Measurements from ENCODE around the gene MPRIP. TPM values are rescaled to one million over a fixed set of nuclear protein-coding genes. Genes with fewer than 3 reads are reported as not detected.
"Not testable (repeated sequence)": the region's sequence is repeated elsewhere in the genome, so short reads cannot be mapped to it uniquely, and the experiment has no call there.

The MPRIP gene
- total RNA-seq, 1 experiment from 2014 or later = 284 TPM

DNA sequence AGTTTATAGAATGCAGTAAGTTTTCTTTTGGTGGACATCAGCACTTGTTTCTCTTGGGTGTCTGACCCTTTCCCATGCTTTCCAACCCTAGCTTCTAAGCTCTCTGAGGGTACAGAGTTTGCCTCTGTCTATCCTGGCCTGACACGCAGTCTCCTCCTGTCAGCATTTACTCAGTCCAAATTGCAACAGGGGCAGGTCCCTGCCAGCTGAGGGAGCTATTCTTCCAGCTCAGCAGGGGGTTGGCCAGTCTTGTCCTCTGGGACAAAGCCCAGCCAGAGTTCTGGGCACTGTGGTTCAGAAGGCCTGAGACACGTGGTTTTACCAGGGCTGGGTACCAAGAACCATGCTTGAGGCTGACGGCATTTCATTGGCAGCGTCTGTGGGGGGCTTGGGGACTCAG, 32.3 kb upstream of the MPRIP start:
- TF ChIP-seq, protein P1, sequence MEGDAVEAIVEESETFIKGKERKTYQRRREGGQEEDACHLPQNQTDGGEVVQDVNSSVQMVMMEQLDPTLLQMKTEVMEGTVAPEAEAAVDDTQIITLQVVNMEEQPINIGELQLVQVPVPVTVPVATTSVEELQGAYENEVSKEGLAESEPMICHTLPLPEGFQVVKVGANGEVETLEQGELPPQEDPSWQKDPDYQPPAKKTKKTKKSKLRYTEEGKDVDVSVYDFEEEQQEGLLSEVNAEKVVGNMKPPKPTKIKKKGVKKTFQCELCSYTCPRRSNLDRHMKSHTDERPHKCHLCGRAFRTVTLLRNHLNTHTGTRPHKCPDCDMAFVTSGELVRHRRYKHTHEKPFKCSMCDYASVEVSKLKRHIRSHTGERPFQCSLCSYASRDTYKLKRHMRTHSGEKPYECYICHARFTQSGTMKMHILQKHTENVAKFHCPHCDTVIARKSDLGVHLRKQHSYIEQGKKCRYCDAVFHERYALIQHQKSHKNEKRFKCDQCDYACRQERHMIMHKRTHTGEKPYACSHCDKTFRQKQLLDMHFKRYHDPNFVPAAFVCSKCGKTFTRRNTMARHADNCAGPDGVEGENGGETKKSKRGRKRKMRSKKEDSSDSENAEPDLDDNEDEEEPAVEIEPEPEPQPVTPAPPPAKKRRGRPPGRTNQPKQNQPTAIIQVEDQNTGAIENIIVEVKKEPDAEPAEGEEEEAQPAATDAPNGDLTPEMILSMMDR (IDR thresholded peaks at IDR 0.05; ENCODE audit: insufficient read depth in 1 of 2, low read depth in 1 of 2, low read length in 1 of 2, severe bottlenecking in 1 of 2, unreplicated experiment in 1 of 2) = peak in 1 of 2 experiments; percentile 28
- H3K27me3 ChIP-seq (replicated peaks; ENCODE audit: control insufficient read depth, insufficient read depth, low read length); H3K4me3 Mint-ChIP-seq (ENCODE audit: unreplicated experiment); H3K4me1 ChIP-seq; DNase-seq; H3K36me3 ChIP-seq (ENCODE audit: control insufficient read depth, insufficient read depth, low read length); H3K9me3 ChIP-seq; H3K36me3 Mint-ChIP-seq (ENCODE audit: insufficient read depth, unreplicated experiment); H3K4me3 ChIP-seq (ENCODE audit: low read depth, low read length); BruUV-seq (replicated peaks); POLR2A ChIA-PET; H3K27me3 Mint-ChIP-seq (ENCODE audit: insufficient read depth, unreplicated experiment); CTCF ChIA-PET; H3K9me3 Mint-ChIP-seq (ENCODE audit: unreplicated experiment): not testable (repeated sequence)
- intact Hi-C loops (cut with micrococcal nuclease; ENCODE audit: unreplicated experiment) = loop anchor here (10.0 kb wide), 1 partner anchor 175 kb away; no protein-coding TSS in a partner anchor
- Mint-ChIP-seq H3K27ac (ENCODE audit: unreplicated experiment) (peak overlapping the region; percentile 60), H3K4me1 (ENCODE audit: low read depth, unreplicated experiment) (peaks cover 14% of the 10 kb centered on the region)

DNA sequence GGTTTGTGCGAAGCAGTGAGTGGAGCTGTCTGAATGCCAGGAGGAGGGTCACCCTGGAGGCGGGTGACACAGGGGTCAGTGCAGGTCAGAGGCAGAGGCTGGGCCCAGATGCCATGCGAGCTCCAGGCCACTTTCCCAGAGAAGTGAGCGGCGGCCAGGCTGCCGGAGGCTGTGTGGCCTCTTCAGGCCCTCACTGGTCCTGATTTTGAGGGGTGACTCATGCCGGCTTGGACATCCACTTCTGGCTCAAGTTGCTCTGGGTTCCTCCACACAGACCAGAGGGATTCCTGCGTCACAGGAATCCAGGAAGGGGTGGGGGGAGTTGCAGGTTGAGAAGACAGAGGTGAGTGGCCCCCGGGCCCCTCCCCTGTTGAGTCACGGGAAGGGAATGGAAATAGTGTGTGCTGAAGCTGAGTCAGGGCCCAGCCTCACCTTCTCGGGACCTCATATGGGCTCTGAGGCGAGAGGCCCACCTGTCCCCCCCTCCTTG, 31.7 kb upstream of the MPRIP start:
- H3K4me1 ChIP-seq = peaks cover 14% of the 10 kb centered on the region
- intact Hi-C loops (cut with micrococcal nuclease; ENCODE audit: unreplicated experiment); H3K4me3 Mint-ChIP-seq (ENCODE audit: unreplicated experiment); BruUV-seq (replicated peaks); H3K9me3 Mint-ChIP-seq (ENCODE audit: unreplicated experiment); H3K4me3 ChIP-seq (ENCODE audit: low read depth, low read length); POLR2A ChIA-PET; H3K36me3 ChIP-seq (ENCODE audit: control insufficient read depth, insufficient read depth, low read length); CTCF ChIA-PET; H3K27me3 Mint-ChIP-seq (ENCODE audit: insufficient read depth, unreplicated experiment); H3K27me3 ChIP-seq (replicated peaks; ENCODE audit: control insufficient read depth, insufficient read depth, low read length); H3K36me3 Mint-ChIP-seq (ENCODE audit: insufficient read depth, unreplicated experiment); H3K9me3 ChIP-seq: not testable (repeated sequence)
- H3K27ac Mint-ChIP-seq (ENCODE audit: unreplicated experiment) = peak overlapping the region; percentile 59
- peak; percentile 52 to 70 for DNase-seq
- H3K4me1 Mint-ChIP-seq (ENCODE audit: low read depth, unreplicated experiment) = peaks cover 20% of the 10 kb centered on the region

DNA sequence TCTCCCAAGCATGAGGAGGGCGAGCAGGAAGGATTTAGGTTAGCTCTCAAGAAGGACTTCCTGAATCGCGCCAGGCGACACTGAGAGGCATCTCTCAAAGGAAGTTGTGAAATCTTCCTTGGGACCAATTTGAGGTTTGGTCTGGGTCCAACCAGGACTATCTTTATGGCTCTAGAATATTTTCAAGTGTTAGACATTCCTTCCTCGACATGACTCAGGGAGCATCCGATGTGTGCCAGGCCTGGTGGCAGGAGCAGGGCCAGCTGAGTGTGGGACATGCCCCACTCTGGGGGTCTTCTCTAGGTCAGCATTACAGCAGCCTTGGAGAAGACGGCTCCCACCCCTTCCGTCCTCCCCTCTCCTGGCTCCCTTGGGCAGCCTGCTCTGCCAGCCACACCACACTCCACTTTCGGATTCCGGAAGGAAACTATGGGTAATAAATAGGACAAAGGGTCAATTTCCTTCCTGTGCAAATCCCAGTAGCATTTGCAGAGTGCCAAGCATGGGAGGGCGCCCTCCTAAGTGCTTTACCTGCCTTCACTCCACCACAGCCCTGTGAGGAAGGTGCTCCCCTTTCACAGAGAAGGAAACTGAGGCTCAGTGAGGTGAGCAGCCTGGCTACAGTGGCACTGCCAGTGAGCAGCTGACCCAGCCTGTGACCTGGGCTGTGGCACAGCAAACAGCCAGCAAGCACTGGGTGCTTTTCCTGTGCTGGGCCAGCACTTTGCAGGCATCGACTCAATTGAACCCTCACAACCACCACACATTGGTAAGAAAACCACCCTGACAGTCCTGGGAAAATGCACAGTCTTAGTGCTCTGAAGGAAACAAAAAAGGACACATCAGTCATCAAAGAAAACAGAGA, 31.0 kb upstream of the MPRIP start:
- H3K9me3 Mint-ChIP-seq (ENCODE audit: unreplicated experiment); H3K36me3 Mint-ChIP-seq (ENCODE audit: insufficient read depth, unreplicated experiment); H3K36me3 ChIP-seq (ENCODE audit: control insufficient read depth, insufficient read depth, low read length); H3K27me3 Mint-ChIP-seq (ENCODE audit: insufficient read depth, unreplicated experiment); intact Hi-C loops (cut with micrococcal nuclease; ENCODE audit: unreplicated experiment); H3K4me3 Mint-ChIP-seq (ENCODE audit: unreplicated experiment); H3K27me3 ChIP-seq (replicated peaks; ENCODE audit: control insufficient read depth, insufficient read depth, low read length); H3K9me3 ChIP-seq; CTCF ChIA-PET; H3K4me3 ChIP-seq (ENCODE audit: low read depth, low read length); POLR2A ChIA-PET: not testable (repeated sequence)
- TSS peak; percentile 82 for BruUV-seq (replicated peaks)
- peak in 1 of 2 experiments; percentile 53 for DNase-seq
- Mint-ChIP-seq H3K27ac (ENCODE audit: unreplicated experiment) (peak overlapping the region; percentile 59), H3K4me1 (ENCODE audit: low read depth, unreplicated experiment) (peaks cover 25% of the 10 kb centered on the region)
- peaks cover 14% of the 10 kb centered on the region for H3K4me1 ChIP-seq

DNA sequence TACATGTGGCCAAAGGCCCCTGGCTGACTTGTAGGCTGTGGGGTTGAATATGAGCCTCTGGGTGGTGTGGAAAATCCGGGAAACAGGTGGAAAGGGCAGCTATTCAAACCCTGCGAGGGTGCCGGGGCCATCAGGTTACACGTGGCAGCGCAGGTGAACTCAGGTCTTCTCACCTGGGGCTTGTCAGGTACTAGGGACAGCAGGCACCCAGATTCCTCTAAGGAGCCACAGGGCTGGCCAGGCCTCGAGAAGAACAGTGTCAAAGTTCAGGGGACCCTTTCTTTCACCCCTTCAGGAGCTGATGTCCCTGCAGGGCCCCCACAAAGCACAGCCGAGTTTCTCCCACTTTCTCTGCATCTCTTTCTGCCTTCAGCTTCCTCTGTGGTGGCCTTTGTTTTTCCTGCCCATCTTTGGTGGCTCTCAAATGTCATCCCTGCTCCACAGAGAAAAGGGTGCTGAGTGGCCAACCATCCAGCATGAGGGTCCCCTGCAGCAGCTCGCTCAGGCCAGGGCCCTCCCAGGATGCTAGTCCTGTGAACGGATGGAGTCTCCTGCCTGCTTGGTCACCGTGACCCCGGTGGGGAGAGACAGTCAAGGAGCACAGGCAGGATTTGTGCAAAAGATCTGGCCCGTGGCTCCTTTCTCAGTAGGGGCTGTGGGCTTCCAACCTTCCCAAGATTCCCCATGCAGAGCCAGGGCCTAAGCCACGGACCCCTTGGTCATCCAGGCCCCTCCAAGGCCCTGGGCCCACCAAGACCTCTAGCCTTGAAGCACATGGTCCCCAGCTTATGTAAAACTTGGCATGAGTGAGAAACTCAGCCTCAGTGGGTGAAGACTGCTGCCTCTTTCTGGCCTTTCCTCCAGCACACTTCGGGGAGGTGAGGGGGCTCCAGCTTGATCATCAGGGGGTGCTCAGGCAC, 28.2 kb upstream of the MPRIP start:
- H3K4me3 ChIP-seq (ENCODE audit: low read depth, low read length); POLR2A ChIA-PET; H3K27ac Mint-ChIP-seq (ENCODE audit: unreplicated experiment); H3K27me3 ChIP-seq (replicated peaks; ENCODE audit: control insufficient read depth, insufficient read depth, low read length); H3K27me3 Mint-ChIP-seq (ENCODE audit: insufficient read depth, unreplicated experiment); CTCF ChIA-PET; DNase-seq; H3K4me3 Mint-ChIP-seq (ENCODE audit: unreplicated experiment); intact Hi-C loops (cut with micrococcal nuclease; ENCODE audit: unreplicated experiment); BruUV-seq (replicated peaks); H3K36me3 ChIP-seq (ENCODE audit: control insufficient read depth, insufficient read depth, low read length); H3K9me3 ChIP-seq; H3K9me3 Mint-ChIP-seq (ENCODE audit: unreplicated experiment); H3K36me3 Mint-ChIP-seq (ENCODE audit: insufficient read depth, unreplicated experiment): not testable (repeated sequence)
- H3K4me1 ChIP-seq = peaks cover 30% of the 10 kb centered on the region
- H3K4me1 Mint-ChIP-seq (ENCODE audit: low read depth, unreplicated experiment) = peaks cover 53% of the 10 kb centered on the region

DNA sequence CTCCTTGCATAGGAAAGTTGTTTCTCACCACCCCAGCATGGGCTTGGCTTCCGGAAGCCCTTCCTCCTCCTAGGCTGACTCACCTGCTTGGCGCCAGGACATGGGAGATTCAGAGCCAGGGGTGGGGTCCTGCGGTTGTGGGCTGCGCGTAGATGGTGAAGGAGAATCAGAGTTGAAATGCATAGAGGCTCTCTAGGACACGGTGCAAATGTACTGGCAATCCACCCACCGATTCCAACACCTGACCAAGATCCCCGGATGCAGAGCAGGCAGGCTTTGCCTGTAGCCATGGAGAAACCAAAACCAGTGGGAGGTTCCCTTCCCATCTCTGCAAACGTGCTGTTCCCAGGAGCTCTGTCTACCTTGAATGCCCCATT, 27.5 kb upstream of the MPRIP start:
- H3K27me3 Mint-ChIP-seq (ENCODE audit: insufficient read depth, unreplicated experiment); H3K4me3 ChIP-seq (ENCODE audit: low read depth, low read length); H3K36me3 Mint-ChIP-seq (ENCODE audit: insufficient read depth, unreplicated experiment); H3K27me3 ChIP-seq (replicated peaks; ENCODE audit: control insufficient read depth, insufficient read depth, low read length); H3K4me3 Mint-ChIP-seq (ENCODE audit: unreplicated experiment); BruUV-seq (replicated peaks); H3K9me3 Mint-ChIP-seq (ENCODE audit: unreplicated experiment); intact Hi-C loops (cut with micrococcal nuclease; ENCODE audit: unreplicated experiment); CTCF ChIA-PET; H3K36me3 ChIP-seq (ENCODE audit: control insufficient read depth, insufficient read depth, low read length); H3K9me3 ChIP-seq: not testable (repeated sequence)
- peak; percentile 42 to 63 for DNase-seq
- peak overlapping the region; percentile 68 for H3K27ac Mint-ChIP-seq (ENCODE audit: unreplicated experiment)
- peaks cover 32% of the 10 kb centered on the region for H3K4me1 ChIP-seq
- POLR2A ChIA-PET = interaction anchor here (0.6 kb wide), 1 partner anchor 22 kb away, joined by 4 read pairs; no protein-coding TSS in a partner anchor
- peaks cover 55% of the 10 kb centered on the region for H3K4me1 Mint-ChIP-seq (ENCODE audit: low read depth, unreplicated experiment)
